Breast epithelium (tissue), 4 donors: ENCODE results near the gene COPE. TPM values are rescaled to one million over a fixed set of nuclear protein-coding genes. Genes with fewer than 3 reads are reported as not detected.

ENCODE experiments used
- DNase-seq, 2 donors: peaks; one replicate each; pipeline ENCODE4 v3.0.0-alpha.2; 2019; ENCODE audit warnings: low spot score in 2 of 2
- H3K27ac ChIP-seq, 2 donors: fragments of 200-600 bp; sonication (generic) in 1 of 2; one replicate each; pipeline ENCODE4 v1.5.1; 2016 to 2019; ENCODE audit warnings: mild to moderate bottlenecking in 1 of 2
- H3K27me3 ChIP-seq, 2 donors: fragments of 200-600 bp; sonication (generic) in 1 of 2; one replicate each; pipeline versions ENCODE4 v1.5.1 to v1.6.0; 2017 to 2019; ENCODE audit warnings: control low read depth in 1 of 2, mild to moderate bottlenecking in 1 of 2
- H3K36me3 ChIP-seq: fragments of 200-600 bp; one replicate; pipeline ENCODE4 v1.5.1; 2019
- H3K4me1 ChIP-seq, 2 donors: fragments of 200-600 bp; sonication (generic); one replicate each; pipeline ENCODE4 v1.5.1; 2016 to 2019; ENCODE audit warnings: control low read depth in 1 of 2
- H3K4me3 ChIP-seq, 3 donors: fragments of 200-600 bp; sonication (generic); 1 replicate in 2 of 3; 2 replicates in 1 of 3; pipeline ENCODE4 v1.5.1; 2016 to 2019; ENCODE audit warnings: mild to moderate bottlenecking in 3 of 3, moderate library complexity in 2 of 3
- H3K9me3 ChIP-seq, 2 donors: fragments of 200-600 bp; sonication (generic) in 1 of 2; one replicate each; pipeline ENCODE4 v1.5.1; 2016 to 2019; ENCODE audit warnings: control low read depth in 1 of 2
- CTCF ChIP-seq, 3 donors: fragments of 450-650 bp; IDR thresholded peaks; one replicate each; pipeline ENCODE4 v1.5.1; 2016 to 2017; ENCODE audit warnings: antibody characterized with exemption in 3 of 3, mild to moderate bottlenecking in 3 of 3, moderate library complexity in 3 of 3
- POLR2A ChIP-seq: fragments of 450-650 bp; IDR thresholded peaks from one replicate; pipeline ENCODE4 v1.6.1; 2016; ENCODE audit warnings: antibody characterized with exemption, mild to moderate bottlenecking, moderate library complexity
- POLR2AphosphoS5 ChIP-seq, 3 donors: sonication (generic); formaldehyde crosslinking; IDR thresholded peaks; one replicate each; pipeline ENCODE4 v1.6.1; 2017; ENCODE audit warnings: antibody characterized with exemption in 3 of 3
- intact Hi-C: fragments of 100-400 bp; cut with DNase I; formaldehyde crosslinking; loops from one replicate; pipeline ENCODE4 v1.15.1; 2023; ENCODE audit warnings: low total_unique reads
- total RNA-seq, 3 donors: library from RNA; depleted of rRNA; stranded (reverse); fragments of >200 nt; gene quantifications; one replicate each; pipeline ENCODE4 v1.1.0, GENCODE V29; 2016

COPE gene
- total RNA-seq, 3 donors from 2014 or later = 144 to 204 (median 190) TPM

- no peaks in the 10 kb centered on the region for H3K36me3 ChIP-seq
- H3K4me1 ChIP-seq = no peaks in the 10 kb centered on the region
- no peak overlapping the region for H3K27ac ChIP-seq
- no peaks in the 10 kb centered on the region for H3K9me3 ChIP-seq
- H3K27me3 ChIP-seq = no peaks in the 10 kb centered on the region
- no peak overlapping the region for H3K4me3 ChIP-seq
- no peak for DNase-seq
- no peak for TF ChIP-seq POLR2AphosphoS5 (IDR thresholded peaks at IDR 0.05)
- no peak for TF ChIP-seq CTCF (IDR thresholded peaks at IDR 0.05)
- TF ChIP-seq POLR2A = no peak
- intact Hi-C loops = no loop called here
These were observed 8.3 kb downstream of the COPE start for GRCh38 chr19:18910801-18911436.

- no peak overlapping the region for H3K4me3 ChIP-seq
- TF ChIP-seq POLR2A = no peak
- TF ChIP-seq CTCF (IDR thresholded peaks at IDR 0.05) = no peak
- no peak for TF ChIP-seq POLR2AphosphoS5 (IDR thresholded peaks at IDR 0.05)
- H3K9me3 ChIP-seq = no peaks in the 10 kb centered on the region
- no peak overlapping the region for H3K27ac ChIP-seq
- H3K27me3 ChIP-seq = no peaks in the 10 kb centered on the region
- no peaks in the 10 kb centered on the region for H3K36me3 ChIP-seq
- H3K4me1 ChIP-seq = no peaks in the 10 kb centered on the region
- intact Hi-C loops = no loop called here
- no peak for DNase-seq
These were observed 9.2 kb downstream of the COPE start for GRCh38 chr19:18910010-18910409.

GRCh38 chr19:18908917-18909619, 10.1 kb downstream of the COPE start:
- Histone ChIP-seq H3K27me3 (no peaks in the 10 kb centered on the region), H3K4me3 (no peak overlapping the region), H3K36me3 (no peaks in the 10 kb centered on the region), H3K27ac (no peak overlapping the region), H3K9me3 (no peaks in the 10 kb centered on the region), H3K4me1 (no peaks in the 10 kb centered on the region)
- TF ChIP-seq POLR2AphosphoS5 (IDR thresholded peaks at IDR 0.05) = no peak
- DNase-seq = no peak
- intact Hi-C loops = no loop called here

GRCh38 chr19:18906605-18907519, 12.3 kb downstream of the COPE start:
- TF ChIP-seq POLR2AphosphoS5 (IDR thresholded peaks at IDR 0.05) (no peak), POLR2A (no peak), CTCF (IDR thresholded peaks at IDR 0.05) (no peak)
- Histone ChIP-seq H3K27ac (no peak overlapping the region), H3K4me1 (no peaks in the 10 kb centered on the region), H3K4me3 (no peak overlapping the region), H3K27me3 (no peaks in the 10 kb centered on the region), H3K9me3 (no peaks in the 10 kb centered on the region), H3K36me3 (no peaks in the 10 kb centered on the region)
- DNase-seq = no peak
- intact Hi-C loops = loop anchor here (1.0 kb wide), 1 partner anchor 84 kb away; no protein-coding TSS in a partner anchor

GRCh38 chr19:18905513-18906236, 13.5 kb downstream of the COPE start:
- Histone ChIP-seq H3K4me3 (no peak overlapping the region), H3K36me3 (no peaks in the 10 kb centered on the region), H3K4me1 (no peaks in the 10 kb centered on the region), H3K27ac (no peak overlapping the region), H3K9me3 (no peaks in the 10 kb centered on the region), H3K27me3 (no peaks in the 10 kb centered on the region)
- intact Hi-C loops = loop anchor here (1.0 kb wide), 1 partner anchor 86 kb away; no protein-coding TSS in a partner anchor
- no peak for TF ChIP-seq POLR2A
- TF ChIP-seq CTCF (IDR thresholded peaks at IDR 0.05) = no peak
- no peak for TF ChIP-seq POLR2AphosphoS5 (IDR thresholded peaks at IDR 0.05)
- DNase-seq = no peak
